GM21526 (cell line): ENCODE measurements around the gene RAB1B.
"Not testable (repeated sequence)": the region's sequence is repeated elsewhere in the genome, so short reads cannot be mapped to it uniquely, and the experiment has no call there.

Source experiments
- ATAC-seq: cut with Tn5 transposase; IDR thresholded peaks from one replicate; pipeline ENCODE4 v1.9.1; 2021; ENCODE audit warnings: moderate library complexity; ENCODE audit not compliant: unreplicated experiment, low FRiP score

RAB1B gene

GRCh38 chr11:66293777-66294625 lies 25.6 kb downstream of the RAB1B start:
- ATAC-seq = no peak

GRCh38 chr11:66294626-66295620 lies 26.5 kb downstream of the RAB1B start:
- ATAC-seq = no peak

- ATAC-seq = no peak
Measured at GRCh38 chr11:66297610-66298009, 29.2 kb downstream of the RAB1B start.

- ATAC-seq = no peak
Measured at GRCh38 chr11:66299186-66299585, 30.7 kb downstream of the RAB1B start.

- ATAC-seq = no peak
Measured at GRCh38 chr11:66302656-66303055, 34.2 kb downstream of the RAB1B start.

GRCh38 chr11:66309475-66309874 lies 41.0 kb downstream of the RAB1B start:
- no peak for ATAC-seq

GRCh38 chr11:66310324-66310723 lies 41.9 kb downstream of the RAB1B start:
- no peak for ATAC-seq

- not testable (repeated sequence) for ATAC-seq
Measured at GRCh38 chr11:66310803-66311440, 42.5 kb downstream of the RAB1B start.

- no peak for ATAC-seq
Measured at GRCh38 chr11:66311470-66311964, 43.1 kb downstream of the RAB1B start.

- ATAC-seq = peak; percentile 54
Measured at GRCh38 chr11:66311965-66312548, 43.6 kb downstream of the RAB1B start.

- ATAC-seq = peak; percentile 45
Measured at GRCh38 chr11:66312549-66313320, 44.3 kb downstream of the RAB1B start.

GRCh38 chr11:66313321-66314185 lies 45.1 kb downstream of the RAB1B start:
- ATAC-seq = no peak

- ATAC-seq = no peak
Measured at GRCh38 chr11:66314186-66314501, 45.7 kb downstream of the RAB1B start.

GRCh38 chr11:66314561-66315497 lies 46.4 kb downstream of the RAB1B start:
- ATAC-seq = no peak

- ATAC-seq = no peak
Measured at GRCh38 chr11:66315498-66315885, 47.1 kb downstream of the RAB1B start.

- no peak for ATAC-seq
Measured at GRCh38 chr11:66315921-66316811, 47.7 kb downstream of the RAB1B start.

GRCh38 chr11:66316849-66317251 lies 48.4 kb downstream of the RAB1B start, which contains the start of gene CD248:
CD248 (minus strand) TSS chr11:66317044; CDS start chr11:66317027, 17 bp downstream.
- ATAC-seq = no peak
